ENCODE results near the gene TNIK.

Gene TNIK

DNA sequence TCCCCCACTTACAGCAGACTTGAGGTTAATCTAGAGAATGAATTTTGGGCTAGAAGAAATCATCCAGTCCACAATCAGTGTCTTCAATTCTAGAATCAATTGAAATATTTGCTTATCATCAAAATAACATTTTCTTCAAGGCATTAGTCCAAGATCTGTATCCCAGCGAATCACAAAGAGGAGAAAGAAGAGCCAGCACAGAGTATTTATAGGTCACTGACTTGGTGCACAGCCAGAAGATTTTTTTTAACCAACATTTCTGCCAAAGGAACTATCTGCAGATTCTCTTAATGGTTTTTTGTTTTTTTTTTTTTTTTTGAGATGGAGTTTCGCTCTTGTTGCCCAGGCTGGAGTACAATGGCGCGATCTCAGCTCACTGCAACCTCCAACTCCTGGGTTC, 178.2 kb downstream of the TNIK start:
- TF ChIP-seq ZFX (IDR thresholded peaks at IDR 0.05), result no peak
- TF ChIP-seq, protein P1, sequence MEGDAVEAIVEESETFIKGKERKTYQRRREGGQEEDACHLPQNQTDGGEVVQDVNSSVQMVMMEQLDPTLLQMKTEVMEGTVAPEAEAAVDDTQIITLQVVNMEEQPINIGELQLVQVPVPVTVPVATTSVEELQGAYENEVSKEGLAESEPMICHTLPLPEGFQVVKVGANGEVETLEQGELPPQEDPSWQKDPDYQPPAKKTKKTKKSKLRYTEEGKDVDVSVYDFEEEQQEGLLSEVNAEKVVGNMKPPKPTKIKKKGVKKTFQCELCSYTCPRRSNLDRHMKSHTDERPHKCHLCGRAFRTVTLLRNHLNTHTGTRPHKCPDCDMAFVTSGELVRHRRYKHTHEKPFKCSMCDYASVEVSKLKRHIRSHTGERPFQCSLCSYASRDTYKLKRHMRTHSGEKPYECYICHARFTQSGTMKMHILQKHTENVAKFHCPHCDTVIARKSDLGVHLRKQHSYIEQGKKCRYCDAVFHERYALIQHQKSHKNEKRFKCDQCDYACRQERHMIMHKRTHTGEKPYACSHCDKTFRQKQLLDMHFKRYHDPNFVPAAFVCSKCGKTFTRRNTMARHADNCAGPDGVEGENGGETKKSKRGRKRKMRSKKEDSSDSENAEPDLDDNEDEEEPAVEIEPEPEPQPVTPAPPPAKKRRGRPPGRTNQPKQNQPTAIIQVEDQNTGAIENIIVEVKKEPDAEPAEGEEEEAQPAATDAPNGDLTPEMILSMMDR (conservative IDR thresholded peaks at IDR 0.05), result no peak
- H3K27ac ChIP-seq, result no peak overlapping the region

DNA sequence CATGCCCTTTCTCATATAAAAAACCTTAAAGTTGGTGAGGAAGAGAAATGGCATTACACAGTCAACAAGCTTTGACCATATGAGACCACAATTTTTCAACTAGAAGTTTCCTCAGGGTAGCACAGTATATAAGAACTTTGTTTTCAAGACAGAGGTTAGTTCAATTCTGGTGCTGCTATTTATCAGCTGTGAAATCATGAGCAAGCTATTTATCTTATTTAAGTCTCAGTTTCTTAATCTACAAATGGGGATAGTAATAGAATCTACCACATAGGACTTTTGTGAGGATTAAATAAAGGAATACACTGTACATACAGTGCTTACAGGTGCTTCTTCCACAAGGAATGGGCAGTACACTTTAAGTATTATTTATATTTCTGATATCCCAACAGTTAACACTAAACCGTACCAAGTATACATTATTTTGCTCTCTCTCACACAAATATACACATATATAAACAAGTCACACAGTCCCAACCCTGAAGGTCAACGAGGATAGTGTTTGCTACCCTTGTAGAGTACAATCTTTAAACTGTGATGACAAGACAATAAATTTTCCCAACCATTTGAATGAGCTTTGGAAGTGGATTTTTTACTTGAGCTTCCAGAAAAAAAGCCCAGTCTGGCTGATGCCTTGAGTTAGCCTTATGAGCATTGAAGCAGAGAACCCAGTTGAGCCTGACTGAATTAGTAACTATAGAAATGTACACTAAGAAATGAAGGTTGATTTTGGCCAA, 178.8 kb downstream of the TNIK start:
- no peak for TF ChIP-seq ZFX (IDR thresholded peaks at IDR 0.05)
- TF ChIP-seq, protein P1 (conservative IDR thresholded peaks at IDR 0.05), result no peak
- no peak overlapping the region for H3K27ac ChIP-seq

DNA sequence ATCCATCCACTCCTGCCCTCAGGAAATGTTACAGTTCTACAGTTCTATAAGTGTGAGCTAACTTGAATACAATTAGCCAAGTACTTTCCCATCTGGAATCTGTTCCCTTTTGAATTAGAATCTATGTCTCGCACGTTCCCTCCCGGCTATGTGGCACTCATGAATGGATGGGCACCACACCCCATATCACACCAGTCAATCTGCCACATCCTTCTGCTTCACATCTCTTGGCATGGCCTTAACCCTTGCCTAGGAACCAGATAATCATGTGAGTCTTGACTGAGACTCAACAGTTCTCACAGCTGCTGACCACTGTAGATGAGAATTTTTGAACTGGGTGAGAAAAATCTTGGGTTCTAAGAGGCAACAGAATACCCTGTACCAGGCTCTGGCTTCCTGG, 180.2 kb downstream of the TNIK start:
- no peak overlapping the region for H3K27ac ChIP-seq
- TF ChIP-seq, protein P1 (conservative IDR thresholded peaks at IDR 0.05), result no peak
- TF ChIP-seq ZFX (IDR thresholded peaks at IDR 0.05), result no peak

DNA sequence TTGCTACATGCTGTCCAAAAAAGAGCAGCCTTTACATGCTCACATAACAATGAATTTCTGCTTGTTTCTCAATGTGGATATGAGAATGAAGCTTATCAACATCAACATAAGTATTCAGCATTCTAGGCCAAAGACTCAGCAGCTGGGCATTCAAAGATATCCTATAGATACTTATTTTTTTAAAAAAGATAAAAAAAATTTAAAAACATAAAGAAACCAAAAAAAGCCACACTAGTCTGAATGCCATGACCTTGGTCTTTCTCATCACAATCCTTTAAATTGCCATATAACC, 182.0 kb downstream of the TNIK start:
- TF ChIP-seq ZFX (IDR thresholded peaks at IDR 0.05), result no peak
- TF ChIP-seq, protein P1 (conservative IDR thresholded peaks at IDR 0.05), result no peak
- H3K27ac ChIP-seq, result no peak overlapping the region

DNA sequence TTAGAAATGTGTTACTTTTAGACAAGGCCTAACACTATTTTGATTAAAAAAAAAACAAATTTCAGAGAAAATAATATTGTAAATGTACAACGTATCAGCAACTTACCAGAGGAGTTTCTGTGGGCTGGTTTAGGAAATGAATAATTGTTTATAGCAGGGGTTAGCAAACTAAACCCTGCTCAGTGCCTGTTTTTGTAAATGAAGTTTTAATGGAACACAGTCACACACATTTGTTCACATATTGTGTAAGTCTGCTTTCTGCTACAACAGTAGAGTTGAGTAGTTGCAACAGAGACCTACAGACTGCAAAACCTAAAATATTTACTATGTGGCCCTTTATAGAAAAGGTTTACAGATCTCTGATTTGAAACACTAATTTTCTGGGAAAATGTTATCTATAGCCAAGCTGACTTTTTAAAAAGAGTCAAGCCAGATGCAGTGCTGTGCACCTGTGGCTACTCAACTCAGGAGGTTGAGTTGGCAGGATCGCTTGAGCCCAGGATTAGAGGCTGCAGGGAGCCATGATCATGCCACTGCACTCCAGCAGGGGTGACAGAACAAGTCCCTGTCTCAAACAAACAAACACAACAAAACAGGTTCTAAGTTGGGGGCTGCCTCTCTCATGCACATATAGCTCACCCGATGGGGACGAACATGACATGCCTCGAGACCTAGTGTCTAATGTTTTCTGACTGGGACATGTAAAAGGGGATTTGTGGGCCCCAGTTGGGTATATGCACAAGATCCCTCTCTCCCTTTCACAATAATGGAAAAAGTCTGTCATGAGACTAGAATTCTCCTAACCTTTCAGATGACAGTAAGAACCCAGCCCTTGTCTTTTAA, 182.5 kb downstream of the TNIK start:
- TF ChIP-seq, protein P1 (conservative IDR thresholded peaks at IDR 0.05), result no peak
- TF ChIP-seq ZFX (IDR thresholded peaks at IDR 0.05), result no peak

DNA sequence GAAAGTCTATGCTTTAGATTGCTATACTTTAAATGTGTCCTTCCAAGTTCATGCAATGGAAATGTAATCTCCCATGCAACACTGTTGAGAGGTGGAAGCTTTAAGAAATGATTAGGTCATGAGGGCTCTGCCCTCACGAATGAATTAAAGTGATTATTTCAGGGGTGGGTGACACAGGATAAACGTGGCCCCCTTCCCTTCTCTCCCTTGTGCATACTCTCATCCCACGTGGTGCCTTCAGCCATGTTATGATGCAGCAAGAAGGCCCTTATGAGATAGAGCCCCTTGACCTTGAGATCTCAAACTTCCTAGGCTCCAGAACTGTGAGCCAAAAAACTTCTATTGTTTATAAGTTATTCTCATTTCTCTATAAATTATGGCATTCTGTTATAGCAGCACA, 183.3 kb downstream of the TNIK start:
- no peak for TF ChIP-seq ZFX (IDR thresholded peaks at IDR 0.05)
- TF ChIP-seq, protein P1 (conservative IDR thresholded peaks at IDR 0.05), result no peak
- no peak overlapping the region for H3K27ac ChIP-seq

More for the DNA sequence above, 182.5 kb downstream of the TNIK start:
- no peak overlapping the region for H3K27ac ChIP-seq

DNA sequence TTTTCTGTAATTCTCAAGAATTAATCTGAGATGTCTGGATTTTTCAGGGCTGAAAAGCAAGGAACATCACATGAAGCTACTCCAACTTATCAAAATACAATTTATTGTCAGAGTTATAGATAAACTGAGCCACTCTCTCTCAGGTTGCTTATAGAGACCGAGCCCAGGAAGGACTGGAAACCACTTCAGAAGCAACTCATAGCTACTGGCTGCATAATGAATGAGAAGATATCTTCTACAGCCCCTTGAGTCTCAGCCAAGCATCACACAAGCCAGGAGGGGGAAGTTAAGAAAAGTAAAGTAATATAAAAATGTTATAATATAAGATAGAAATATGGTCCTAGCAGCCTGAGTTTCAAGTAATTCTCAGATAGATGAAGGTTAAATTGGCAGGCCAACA, 186.0 kb downstream of the TNIK start:
- no peak for TF ChIP-seq ZFX (IDR thresholded peaks at IDR 0.05)
- TF ChIP-seq, protein P1 (conservative IDR thresholded peaks at IDR 0.05), result no peak
- H3K27ac ChIP-seq, result no peak overlapping the region
